Esophagus muscularis mucosa (tissue), 4 donors: Measurements from ENCODE around the gene PDE6H. TPM values are rescaled to one million over a fixed set of nuclear protein-coding genes. Genes with fewer than 3 reads are reported as not detected.
A peak's percentile ranks its signal among the peaks of the same experiment; 100 is the strongest.

Experiments used
- DNase-seq: peaks from one replicate; pipeline ENCODE4 v3.0.0-alpha.2; 2017; ENCODE audit errors: extremely low spot score
- H3K27ac ChIP-seq, 4 donors: fragments of 200-600 bp; sonication (generic); replicated peaks in 1 of 4; 1 replicate in 3 of 4; 2 replicates in 1 of 4; pipeline ENCODE4 v1.5.1; 2016 to 2019; ENCODE audit warnings: mild to moderate bottlenecking in 1 of 4
- H3K27me3 ChIP-seq, 4 donors: fragments of 200-600 bp; sonication (generic); one replicate each; pipeline versions ENCODE4 v1.5.1 to v1.6.0; 2016 to 2019
- H3K36me3 ChIP-seq, 4 donors: fragments of 200-600 bp; sonication (generic); one replicate each; pipeline ENCODE4 v1.5.1; 2016 to 2019
- H3K4me1 ChIP-seq, 4 donors: fragments of 200-600 bp; sonication (generic); one replicate each; pipeline ENCODE4 v1.5.1; 2016 to 2019
- H3K4me3 ChIP-seq, 4 donors: fragments of 200-600 bp; sonication (generic); 1 replicate in 2 of 4; 2 replicates in 2 of 4; pipeline ENCODE4 v1.5.1; 2016 to 2019; ENCODE audit warnings: mild to moderate bottlenecking in 4 of 4, moderate library complexity in 1 of 4
- H3K9me3 ChIP-seq, 4 donors: fragments of 200-600 bp; sonication (generic); 1 replicate in 3 of 4; 2 replicates in 1 of 4; pipeline ENCODE4 v1.5.1; 2016 to 2019
- EP300 ChIP-seq: sonication (generic); formaldehyde crosslinking; IDR thresholded peaks from one replicate; pipeline ENCODE4 v1.6.1; 2017; ENCODE audit warnings: antibody characterized with exemption
- POLR2A ChIP-seq: fragments of 450-650 bp; IDR thresholded peaks from one replicate; pipeline ENCODE4 v1.6.1; 2017; ENCODE audit warnings: antibody characterized with exemption, moderate library complexity, mild to moderate bottlenecking, low read depth
- POLR2AphosphoS5 ChIP-seq, 2 donors: sonication (generic); formaldehyde crosslinking; IDR thresholded peaks; one replicate each; pipeline ENCODE4 v1.6.1; 2017; ENCODE audit warnings: antibody characterized with exemption in 2 of 2
- WGBS: methylation state at CpG from one replicate; pipeline ENCODE4 v1.1.5; 2018; 5-methylcytosine and 5-hydroxymethylcytosine counted together
- intact Hi-C: fragments of 100-400 bp; cut with DNase I; formaldehyde crosslinking; loops from one replicate; pipeline ENCODE4 v1.15.1; 2023
- total RNA-seq, 4 donors: library from RNA; depleted of rRNA; stranded (reverse); fragments of >200 nt; gene quantifications; one replicate each; pipeline versions ENCODE4 v1.1.0 to v1.2.1, GENCODE V29; 2016
- TF ChIP-seq, protein P1 (sequence below), 3 experiments: fragments of 200-600 bp in 2 of 3; fragments of 450-650 bp in 1 of 3; sonication (generic) in 2 of 3; IDR thresholded peaks; one replicate each; pipeline ENCODE4 v1.5.1; 2017 to 2019; ENCODE audit warnings: antibody characterized with exemption in 3 of 3, mild to moderate bottlenecking in 2 of 3, moderate library complexity in 1 of 3

The PDE6H gene
- total RNA-seq, 4 donors from 2014 or later: not detected

DNA sequence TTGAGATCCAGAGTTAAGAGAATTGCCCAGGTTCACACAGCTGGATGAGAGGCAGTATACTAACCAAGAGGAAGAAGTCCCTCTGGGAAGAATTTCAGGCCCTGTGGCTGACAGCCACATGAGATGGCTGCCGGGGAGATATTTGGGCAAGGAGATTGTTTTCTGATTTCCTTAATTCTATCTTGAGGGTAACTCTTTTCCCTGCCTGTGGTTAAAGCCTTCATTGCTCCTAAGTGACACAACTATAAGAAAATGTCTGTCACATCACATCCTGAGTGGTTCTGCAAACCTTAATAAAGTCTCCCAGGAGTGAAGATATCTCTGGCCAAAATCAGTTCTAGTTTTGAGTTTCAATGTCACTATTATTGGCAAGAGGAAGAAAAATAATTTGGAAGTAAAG lies 21.0 kb upstream of the PDE6H start:
- Histone ChIP-seq H3K27me3 (no peaks in the 10 kb centered on the region), H3K4me3 (no peak overlapping the region), H3K9me3 (no peaks in the 10 kb centered on the region), H3K4me1 (peaks cover 63 to 88% (median 77%) of the 10 kb centered on the region in 4 donors), H3K36me3 (peaks cover 0 to 18% (median 0%) of the 10 kb centered on the region in 4 donors), H3K27ac (peak overlapping the region; percentile 80 to 82 (median 82))
- no peak for DNase-seq
- TF ChIP-seq POLR2AphosphoS5 (IDR thresholded peaks at IDR 0.05) (no peak), EP300 (no peak), POLR2A (no peak)
- TF ChIP-seq, protein P1, sequence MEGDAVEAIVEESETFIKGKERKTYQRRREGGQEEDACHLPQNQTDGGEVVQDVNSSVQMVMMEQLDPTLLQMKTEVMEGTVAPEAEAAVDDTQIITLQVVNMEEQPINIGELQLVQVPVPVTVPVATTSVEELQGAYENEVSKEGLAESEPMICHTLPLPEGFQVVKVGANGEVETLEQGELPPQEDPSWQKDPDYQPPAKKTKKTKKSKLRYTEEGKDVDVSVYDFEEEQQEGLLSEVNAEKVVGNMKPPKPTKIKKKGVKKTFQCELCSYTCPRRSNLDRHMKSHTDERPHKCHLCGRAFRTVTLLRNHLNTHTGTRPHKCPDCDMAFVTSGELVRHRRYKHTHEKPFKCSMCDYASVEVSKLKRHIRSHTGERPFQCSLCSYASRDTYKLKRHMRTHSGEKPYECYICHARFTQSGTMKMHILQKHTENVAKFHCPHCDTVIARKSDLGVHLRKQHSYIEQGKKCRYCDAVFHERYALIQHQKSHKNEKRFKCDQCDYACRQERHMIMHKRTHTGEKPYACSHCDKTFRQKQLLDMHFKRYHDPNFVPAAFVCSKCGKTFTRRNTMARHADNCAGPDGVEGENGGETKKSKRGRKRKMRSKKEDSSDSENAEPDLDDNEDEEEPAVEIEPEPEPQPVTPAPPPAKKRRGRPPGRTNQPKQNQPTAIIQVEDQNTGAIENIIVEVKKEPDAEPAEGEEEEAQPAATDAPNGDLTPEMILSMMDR (IDR thresholded peaks at IDR 0.05): no peak
- intact Hi-C loops: loop anchor here (5.0 kb wide), 1 partner anchor 45 kb away; no protein-coding TSS in a partner anchor
- 47% methylated on average over 1 of the region's 1 CpG for WGBS

DNA sequence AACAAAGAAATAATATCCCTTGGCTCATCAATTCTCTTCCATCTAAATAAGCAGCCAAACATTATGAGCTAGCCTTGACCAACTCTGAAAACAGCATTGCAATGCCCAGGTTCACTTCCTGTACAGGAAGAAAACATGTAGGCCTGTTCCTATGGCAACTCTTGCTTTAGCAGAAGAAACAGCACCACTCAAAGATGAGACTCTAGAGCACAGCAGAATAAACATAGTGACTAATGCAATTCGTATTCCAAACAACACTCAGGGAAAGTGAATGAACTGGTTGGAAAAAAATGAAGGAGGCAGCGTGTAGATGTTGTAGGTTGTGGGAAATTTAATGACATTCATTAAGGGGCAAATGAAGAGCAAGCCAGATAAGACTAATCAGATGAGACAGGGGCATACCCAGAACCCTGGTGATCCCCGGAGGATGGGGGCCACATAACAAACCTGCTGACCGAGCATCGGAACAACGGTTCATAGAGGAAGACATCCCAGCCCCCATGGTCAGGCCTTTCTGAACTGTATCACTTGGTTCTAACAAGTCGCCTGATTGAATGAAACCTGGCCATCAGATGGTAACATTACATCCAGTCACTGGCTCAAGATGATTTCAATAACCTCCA lies 20.4 kb upstream of the PDE6H start:
- intact Hi-C loops: loop anchor here (5.0 kb wide), 1 partner anchor 45 kb away; no protein-coding TSS in a partner anchor

DNA sequence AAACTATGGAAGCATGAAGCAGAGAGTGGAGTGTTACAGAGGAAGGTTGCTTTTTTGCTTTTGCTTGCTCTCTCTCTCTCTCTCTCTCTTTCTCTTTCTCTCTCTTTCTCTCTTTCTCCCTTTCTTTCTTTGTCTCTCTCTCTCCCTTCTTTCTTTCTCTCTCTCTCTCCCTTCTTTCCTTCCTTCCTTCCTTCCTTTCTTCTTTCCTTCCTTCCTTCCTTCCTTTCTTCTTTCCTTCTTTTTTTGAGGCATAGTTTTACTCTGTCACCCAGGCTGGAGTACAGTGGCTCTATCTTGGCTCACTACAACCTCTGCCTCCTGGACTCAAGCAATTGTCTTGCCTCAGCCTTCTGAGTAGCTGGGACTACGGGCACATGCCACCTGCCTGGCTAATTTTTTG lies 19.1 kb upstream of the PDE6H start:
- no peaks in the 10 kb centered on the region for H3K27me3 ChIP-seq
- H3K4me3 ChIP-seq: no peak overlapping the region
- no peak for TF ChIP-seq POLR2A
- no peak for TF ChIP-seq POLR2AphosphoS5 (IDR thresholded peaks at IDR 0.05)
- TF ChIP-seq EP300: no peak
- TF ChIP-seq, protein P1 (IDR thresholded peaks at IDR 0.05): no peak
- no peaks in the 10 kb centered on the region for H3K9me3 ChIP-seq
- H3K4me1 ChIP-seq: peaks cover 59 to 88% (median 78%) of the 10 kb centered on the region in 4 donors
- H3K36me3 ChIP-seq: peaks cover 0 to 10% (median 0%) of the 10 kb centered on the region in 4 donors
- 92% methylated on average over 1 of the region's 1 CpG for WGBS
- intact Hi-C loops: loop anchor here (5.0 kb wide), 1 partner anchor 44 kb away; no protein-coding TSS in a partner anchor
- H3K27ac ChIP-seq: peak overlapping the region; percentile 21 to 82 (median 56)
- DNase-seq: no peak

More for the DNA sequence above, 20.4 kb upstream of the PDE6H start:
- Histone ChIP-seq H3K9me3 (no peaks in the 10 kb centered on the region), H3K27me3 (no peaks in the 10 kb centered on the region), H3K27ac (peak overlapping the region; percentile 80 to 82 (median 82)), H3K4me1 (peaks cover 65 to 88% (median 79%) of the 10 kb centered on the region in 4 donors), H3K4me3 (no peak overlapping the region), H3K36me3 (peaks cover 0 to 13% (median 0%) of the 10 kb centered on the region in 4 donors)
- no peak for DNase-seq
- 42% methylated on average over 7 of the region's 7 CpGs for WGBS
- TF ChIP-seq, protein P1 (IDR thresholded peaks at IDR 0.05): no peak
- TF ChIP-seq POLR2AphosphoS5 (IDR thresholded peaks at IDR 0.05) (peak; percentile 61 to 70), POLR2A (no peak)

DNA sequence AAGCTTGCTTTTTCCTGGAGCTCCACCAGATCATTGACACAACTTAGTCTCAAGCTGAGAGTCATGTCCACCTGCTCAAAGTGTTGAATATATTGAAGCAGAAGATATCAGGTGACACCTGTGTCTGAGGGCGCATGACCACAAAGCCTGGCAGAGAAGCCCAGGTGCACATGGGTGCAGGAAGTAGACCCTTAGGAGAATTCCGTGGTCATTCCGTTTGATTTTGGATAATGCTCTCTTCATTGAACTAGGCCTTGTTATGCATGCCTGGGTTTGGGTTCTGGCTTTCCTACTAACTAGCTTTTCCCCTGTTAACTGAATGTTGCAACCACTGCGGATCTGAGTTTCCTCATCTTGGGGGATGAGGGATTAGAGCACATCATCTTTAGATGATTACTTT lies 18.6 kb upstream of the PDE6H start:
- peak overlapping the region; percentile 21 to 82 (median 56) for H3K27ac ChIP-seq
- H3K4me1 ChIP-seq: peaks cover 59 to 88% (median 77%) of the 10 kb centered on the region in 4 donors
- intact Hi-C loops: loop anchor here (5.0 kb wide), 1 partner anchor 43 kb away; no protein-coding TSS in a partner anchor

More for the DNA sequence above, 18.6 kb upstream of the PDE6H start:
- Histone ChIP-seq H3K9me3 (no peaks in the 10 kb centered on the region), H3K27me3 (no peaks in the 10 kb centered on the region), H3K4me3 (no peak overlapping the region), H3K36me3 (peaks cover 0 to 10% (median 0%) of the 10 kb centered on the region in 4 donors)
- 89% methylated on average over 1 of the region's 4 CpGs for whole genome bisulfite sequencing
- TF ChIP-seq POLR2AphosphoS5 (IDR thresholded peaks at IDR 0.05) (no peak), POLR2A (no peak), EP300 (no peak)
- TF ChIP-seq, protein P1 (IDR thresholded peaks at IDR 0.05): no peak
- no peak for DNase-seq
